Measurements from ENCODE around the gene GDPD2.

DNA sequence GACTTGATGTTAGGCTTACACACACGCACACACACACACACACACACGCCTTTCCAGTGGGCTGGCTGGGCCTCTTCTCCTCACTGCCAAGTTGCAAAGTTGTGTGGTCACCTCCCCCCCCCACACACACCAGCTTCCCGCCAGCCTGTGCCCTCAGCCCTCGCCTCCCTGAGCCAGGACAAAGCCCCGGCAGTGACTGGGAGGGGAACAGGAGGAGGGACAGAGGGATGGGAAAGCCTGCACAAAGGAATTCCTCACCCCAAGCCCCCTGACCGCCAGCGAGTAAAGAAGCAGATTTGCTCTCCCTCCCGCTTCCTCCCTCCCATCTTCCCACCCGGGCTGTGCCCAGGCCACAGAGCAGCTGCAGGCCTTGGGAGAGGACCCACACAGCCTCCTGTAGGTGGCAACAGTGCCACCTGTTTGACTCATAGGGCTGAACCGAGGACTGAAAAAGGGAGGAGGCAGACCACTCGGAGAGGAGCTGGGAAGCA is at the start of gene GDPD2:
- TF ChIP-seq POLR2A (IDR thresholded peaks at IDR 0.05): no peak
- peak in 4 of 6 experiments; percentile 18 to 44 (median 34) for TF ChIP-seq CTCF (IDR thresholded peaks at IDR 0.05)

All from thyroid gland (tissue), 4 donors.